ENCODE results near the gene CRTAC1. TPM values are rescaled to one million over a fixed set of nuclear protein-coding genes. Genes with fewer than 3 reads are reported as not detected.

The CRTAC1 gene
- polyA plus RNA-seq, 1 donor, result 24.7 TPM

DNA sequence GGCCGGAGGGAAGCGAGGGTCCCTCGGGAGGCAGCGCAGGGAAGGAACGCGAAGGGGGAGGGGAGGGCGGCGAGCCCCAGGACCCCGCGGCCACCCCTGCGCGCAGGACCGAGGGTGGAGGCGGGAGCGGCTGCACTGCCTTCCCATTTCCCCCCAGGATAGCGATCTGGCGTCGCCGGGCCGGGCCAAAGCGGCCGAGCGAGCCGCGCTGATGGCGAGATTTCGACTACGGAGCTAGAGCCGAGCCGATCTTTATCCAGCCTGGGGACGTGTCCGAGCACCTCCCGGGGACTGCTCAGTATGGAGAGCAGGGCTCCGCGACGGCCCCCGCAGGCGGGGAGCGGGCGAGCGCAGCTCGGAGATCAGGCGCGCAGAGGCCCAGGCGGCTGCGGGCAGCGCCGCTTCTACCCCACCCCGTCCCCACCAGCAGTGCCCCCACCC, 590 bp upstream of the CRTAC1 start:
- DNase-seq, result peak; percentile 15

DNA sequence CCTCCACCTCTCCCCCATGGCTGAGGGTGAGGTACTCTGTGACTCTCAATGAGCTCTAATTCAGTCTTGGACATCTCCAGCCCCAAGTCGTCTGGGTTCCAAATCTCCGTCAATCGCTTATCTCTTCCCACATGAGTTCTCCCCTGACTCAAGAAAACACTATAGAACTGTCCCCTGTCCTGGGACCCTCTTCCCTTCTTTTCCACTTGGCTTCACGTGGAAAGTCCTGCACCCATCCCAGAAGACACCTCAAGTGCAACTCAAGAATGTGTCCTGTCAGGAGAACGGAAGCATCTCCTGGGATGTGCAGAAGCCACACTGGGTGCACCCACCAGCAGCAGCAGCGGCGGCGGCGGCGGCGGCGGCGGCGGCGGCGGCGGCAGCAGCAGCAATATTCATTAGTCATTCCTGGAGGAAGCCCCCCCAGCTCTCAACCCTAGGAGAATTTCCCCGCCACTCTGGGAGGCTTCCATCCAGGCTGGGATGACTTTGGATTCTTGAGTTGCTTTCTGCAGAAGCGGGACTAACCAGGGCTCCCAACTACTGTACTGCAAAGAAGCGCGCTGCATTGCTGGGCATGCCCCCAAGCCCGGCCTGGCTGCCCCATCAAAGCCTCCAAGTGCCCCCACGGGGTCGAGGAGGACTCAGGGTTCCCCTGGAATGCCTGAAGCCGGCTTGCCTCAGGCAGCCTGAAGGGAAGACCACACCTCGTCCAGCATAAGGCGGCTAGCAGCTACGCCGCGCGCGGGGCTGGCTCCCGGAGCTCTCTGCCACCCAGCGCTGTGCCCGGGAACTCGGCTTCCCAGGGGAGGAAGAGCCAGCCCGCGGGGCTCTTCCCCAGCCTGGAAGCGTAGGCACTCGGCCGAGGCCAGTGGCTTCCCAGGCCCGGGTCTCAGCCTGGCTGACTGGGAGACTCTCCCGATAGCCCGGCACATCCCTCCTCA, 1.0 kb downstream of the CRTAC1 start:
- no peak for DNase-seq

DNA sequence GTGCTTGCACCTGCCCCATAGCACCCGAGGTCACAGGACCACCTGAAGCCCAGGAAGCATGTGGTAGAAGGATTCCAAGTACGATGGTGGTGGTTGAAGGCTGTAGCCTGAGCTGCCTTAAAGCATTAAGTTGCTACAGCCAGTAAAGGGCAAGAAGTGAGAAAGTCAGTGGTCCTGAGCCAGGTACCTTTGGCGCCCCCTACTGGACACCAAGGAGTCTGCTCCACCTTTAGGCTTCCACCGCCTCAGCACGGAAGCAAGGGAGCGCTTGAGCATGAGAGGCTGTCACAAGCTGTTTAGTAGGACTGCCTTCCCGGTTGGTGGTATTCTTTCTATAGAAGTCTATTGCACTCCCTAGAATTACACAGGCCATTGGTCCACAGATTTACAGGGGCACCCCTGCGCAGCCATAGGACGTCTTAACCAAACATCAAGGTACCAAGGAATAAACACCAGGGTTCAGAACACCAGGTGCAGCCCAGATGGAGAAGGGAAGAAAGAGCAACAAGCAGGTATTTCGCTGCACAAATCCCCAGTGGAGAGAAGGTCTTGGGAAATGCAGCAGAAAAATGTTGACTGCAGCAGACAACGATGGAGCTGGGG, 2.2 kb downstream of the CRTAC1 start:
- DNase-seq, result peak; percentile 61

DNA sequence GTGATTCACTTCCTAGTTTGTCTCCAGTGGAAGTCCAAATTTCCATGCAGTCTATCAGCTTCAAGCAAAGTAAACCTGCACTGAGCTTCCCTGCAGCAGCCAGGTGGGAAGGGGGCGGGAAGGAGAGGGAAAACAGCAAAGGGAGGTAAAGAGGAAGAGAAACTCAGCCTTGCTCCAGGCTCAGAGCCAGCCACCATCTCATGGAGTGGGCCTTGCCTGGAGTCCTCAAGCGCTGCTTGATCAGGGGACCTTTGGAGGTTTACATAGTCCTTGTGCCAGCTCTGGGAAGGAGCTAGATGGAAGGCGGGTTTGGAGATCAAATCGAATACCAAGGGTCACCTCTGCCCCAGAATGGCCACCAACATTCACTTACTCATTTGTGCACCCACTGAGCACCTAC, 7.4 kb downstream of the CRTAC1 start:
- no peak for DNase-seq

DNA sequence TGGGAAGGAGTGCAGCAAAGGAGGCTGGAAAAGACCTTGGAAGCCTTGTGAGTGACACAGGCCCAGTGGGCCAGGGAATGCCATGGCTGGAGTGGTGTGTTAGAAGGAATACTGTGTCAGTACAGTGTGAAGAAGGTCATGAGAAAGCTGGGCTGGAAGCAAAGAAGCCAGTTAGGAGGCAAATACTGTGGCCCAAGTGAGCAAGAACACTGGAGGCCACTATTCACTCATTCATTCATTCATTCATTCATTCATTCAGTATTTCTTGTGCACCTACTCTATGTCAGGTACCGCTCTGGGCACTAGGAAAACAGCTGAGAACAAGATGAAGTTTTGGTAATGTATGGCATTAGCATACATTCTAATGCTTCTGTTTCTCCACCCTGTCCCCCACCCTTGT, 9.6 kb downstream of the CRTAC1 start:
- DNase-seq, result no peak

DNA sequence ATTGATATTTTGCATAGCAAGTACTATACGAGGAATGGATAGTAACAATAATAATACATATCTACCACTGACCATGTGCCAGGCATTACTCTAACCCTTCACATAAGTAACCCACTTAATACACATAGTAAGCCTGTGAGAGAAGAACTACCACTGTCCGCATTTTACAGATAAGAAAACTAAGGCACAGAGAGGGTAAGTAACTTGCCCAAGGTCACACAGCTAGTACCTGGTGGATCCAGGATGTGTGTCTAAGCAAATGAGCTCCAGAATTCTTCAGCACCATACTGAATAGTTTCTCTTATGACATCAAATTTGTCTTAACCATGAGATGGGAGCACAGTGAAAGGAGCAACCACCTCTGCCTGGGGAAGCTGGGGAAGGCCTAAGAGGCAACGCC, 10.2 kb downstream of the CRTAC1 start:
- DNase-seq, result no peak

DNA sequence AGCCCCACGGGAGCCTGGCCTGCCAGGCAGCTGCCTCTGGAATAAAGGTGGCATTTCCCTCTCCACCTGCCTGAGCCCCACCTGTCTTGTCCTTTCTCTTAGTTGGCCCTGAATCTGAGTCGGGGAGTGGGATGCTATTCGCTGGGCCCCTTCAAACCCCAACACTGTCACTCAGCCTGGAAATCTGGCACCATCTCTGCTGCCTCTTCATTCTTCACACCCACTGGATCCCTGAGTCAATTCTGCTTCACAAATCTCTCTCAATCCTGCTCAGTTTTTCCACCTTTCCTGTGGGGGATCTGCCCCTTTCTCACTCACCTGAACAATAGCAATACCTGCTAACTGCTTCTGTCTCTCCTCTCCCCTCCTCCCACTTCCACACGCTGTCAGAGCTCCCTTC, 10.6 kb downstream of the CRTAC1 start:
- no peak for DNase-seq

DNA sequence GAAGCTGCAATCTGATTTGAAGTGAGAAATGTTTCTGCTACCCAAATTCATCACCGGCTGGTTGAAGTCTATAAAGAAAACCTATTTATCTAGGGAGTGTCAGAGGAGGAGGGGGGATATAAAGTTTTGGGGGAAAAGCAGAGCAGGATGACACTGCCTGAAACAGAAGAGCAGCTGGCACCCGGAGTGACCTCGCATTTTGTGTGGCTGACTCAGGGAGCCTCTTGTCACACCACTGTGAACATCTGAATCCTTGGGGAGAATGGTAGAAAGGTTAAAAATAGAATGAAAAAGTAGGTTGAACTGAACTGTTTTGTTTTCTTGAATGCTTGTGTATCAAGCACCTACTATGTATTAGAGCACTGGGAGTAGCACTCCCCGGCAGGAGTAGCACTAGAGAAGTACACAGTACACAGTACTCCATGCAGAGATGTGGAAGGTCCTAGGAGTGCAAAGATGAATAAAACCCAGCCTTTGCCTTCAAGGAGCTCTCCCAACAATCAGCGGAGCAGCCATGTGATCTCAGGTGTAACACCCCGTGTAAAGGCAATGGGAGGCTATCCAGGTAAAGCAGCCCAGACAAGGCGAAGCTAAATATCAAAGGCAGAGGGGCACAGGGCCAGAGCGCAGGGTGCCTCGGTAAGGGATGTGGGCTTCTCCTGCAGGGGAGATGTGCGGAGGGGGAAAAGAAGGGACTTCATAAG, 13.5 kb downstream of the CRTAC1 start:
- no peak for DNase-seq

DNA sequence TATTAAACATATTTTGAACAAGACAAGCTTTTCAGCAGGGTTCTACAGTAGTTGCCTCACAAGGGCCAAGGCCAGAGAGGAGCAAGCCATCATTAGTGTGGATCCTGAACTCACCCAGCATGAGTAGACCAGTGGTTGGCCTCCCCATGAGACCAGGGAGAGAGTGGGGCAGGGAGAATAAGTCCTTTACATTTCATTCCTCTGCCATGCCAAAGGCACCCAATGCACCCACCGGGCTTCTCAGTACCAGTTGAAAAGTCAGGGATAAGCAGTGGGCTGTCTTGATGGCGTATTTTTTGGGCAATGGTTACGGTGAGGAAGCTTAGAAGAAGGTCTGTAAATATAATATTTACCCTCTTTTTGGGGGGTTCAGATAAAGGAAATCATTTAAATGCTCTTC, 16.6 kb downstream of the CRTAC1 start:
- DNase-seq, result no peak

DNA sequence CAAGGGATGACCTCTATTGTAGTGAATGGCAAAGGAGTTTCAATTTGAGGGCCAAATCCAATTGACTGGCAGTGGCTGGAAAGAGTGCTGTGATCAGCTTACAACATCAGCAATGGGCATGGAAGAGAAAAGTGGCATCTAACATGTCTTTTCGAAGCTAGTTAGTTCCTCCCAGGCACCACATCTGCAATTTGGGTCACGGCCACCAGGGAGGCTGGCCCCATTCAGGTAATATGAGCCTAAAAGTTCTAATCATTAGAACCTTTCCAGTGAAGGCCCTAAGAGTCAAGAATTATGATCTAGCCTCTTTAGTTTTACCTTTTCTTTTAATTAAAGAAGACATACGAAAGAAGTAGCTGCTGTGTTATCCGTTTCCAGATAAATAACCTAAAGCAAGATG, 17.3 kb downstream of the CRTAC1 start:
- DNase-seq, result no peak

DNA sequence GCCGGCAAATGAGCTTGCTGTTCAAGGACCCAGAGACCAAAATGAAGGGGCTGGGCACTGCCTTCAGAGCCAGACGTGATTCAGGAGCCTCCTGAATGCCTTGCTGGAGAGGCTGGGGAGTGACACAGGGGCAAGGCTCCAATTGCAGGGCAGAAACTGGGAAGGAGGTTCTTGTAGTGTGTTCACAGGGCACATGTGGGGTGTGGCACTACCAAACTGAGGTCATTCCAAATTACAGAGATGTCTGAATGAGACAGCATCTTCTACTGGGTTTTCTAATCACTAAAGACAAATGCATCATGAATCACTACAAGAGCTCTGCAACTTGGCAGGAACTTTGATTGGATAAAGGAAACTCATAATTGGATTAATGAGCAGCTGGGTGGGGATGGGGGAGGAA, 17.8 kb downstream of the CRTAC1 start:
- no peak for DNase-seq

DNA sequence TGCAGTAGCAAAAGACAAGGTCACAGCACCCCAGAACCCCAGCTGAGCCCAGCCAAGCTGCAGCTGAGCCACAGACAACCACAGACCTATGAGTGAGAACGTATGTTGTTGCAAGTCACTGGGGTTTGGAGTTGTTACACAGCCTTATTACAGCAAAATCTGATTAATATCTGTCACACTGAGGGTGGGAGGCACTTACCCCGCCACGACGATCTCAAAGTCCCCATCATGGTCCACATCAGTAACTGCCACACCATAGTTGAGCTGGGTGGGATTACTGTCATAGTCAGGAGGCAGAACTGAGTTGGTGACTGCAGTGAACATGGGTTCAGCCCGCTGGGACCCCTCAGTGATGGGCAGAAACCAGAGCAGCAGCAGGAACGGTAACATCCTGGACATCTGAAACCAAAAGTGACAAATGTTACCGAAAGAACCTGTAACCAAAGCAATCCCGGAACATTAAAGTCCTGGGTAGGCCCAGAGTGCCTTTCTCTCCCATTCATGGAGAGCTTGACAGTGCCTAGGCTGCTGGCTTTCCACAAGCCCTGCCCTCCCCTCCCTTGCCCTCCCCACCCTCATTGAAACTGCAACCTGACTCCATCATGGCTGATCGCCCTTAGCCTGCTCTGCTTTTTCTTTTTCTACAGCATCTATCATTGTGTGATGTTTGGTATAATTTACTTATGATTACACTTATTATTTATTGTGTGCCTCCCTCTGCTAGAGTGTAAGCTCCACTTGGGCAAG, 19.3 kb downstream of the CRTAC1 start:
- DNase-seq, result no peak

DNA sequence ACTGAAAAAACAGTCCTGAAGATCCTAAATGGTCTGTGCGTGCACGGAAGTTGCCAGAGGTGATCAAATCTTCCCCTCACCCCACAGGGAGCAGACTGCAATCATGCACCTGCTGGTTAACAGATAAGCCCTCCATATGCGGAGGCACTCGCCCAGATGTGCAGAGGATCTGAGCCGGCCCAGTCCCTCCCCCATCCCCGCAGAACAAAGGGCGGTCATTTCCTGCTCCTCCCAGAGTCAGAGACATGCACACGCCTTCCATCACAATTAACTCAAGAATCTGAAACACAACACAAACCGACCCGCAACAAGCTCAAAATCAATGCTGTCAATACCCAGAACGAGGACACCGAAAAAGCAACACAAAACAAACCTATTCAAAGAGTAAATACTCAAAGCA, 24.2 kb downstream of the CRTAC1 start:
- no peak for DNase-seq

DNA sequence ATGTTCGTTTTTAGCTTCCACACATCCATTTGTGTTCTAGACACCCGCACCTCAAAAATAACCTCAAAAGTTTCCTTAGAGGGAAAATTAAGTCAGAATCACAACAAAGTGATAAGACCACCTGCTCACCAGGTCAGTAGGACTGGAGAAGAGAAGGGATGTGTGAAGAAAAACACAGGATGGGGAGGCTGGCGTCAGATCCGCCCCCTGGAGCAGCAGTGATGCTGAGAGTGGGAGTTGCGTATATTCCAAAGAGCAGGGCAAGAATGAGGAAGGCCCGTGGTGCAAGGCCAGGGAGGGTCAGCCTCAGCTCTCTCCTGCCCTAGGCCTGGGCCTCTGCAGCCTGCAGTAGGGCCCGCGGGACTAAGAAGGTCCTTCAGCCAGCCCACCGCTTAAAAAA, 28.7 kb downstream of the CRTAC1 start:
- DNase-seq, result no peak

DNA sequence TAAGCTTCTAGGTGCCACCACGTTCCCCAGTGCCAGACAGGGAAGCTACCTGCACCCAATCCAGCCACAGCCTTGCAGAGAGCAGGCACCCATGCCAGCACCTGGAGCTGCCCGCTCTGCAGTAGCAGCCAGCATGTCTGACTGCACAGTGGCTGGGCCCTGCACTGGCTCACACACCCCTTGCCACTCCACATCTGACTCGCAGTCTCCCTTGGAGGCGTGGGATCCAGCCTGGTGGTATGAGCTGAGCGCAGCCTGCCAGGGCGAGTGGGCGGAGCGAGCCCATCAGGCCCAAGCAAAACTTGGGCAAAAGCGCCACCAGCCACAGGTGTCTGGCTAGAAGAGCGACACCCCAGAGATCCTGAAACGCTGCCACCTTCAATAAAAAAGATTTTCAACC, 30.1 kb downstream of the CRTAC1 start:
- DNase-seq, result no peak

DNA sequence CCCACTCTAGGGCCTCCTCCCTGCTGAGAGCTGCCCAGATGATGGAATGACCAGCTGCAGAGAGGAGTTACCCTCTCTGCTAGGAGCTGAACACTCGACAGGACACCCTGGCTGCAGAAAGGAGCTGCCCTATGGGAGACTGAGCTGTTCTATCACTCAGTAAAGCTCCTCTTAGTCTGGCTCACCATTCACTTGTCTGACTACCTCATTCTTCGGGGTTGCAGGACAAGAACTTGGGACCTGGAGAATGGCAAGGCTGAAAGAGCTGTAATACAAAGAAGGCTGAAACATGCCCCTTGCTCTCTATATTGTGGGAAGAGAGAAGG, 30.5 kb downstream of the CRTAC1 start:
- no peak for DNase-seq

DNA sequence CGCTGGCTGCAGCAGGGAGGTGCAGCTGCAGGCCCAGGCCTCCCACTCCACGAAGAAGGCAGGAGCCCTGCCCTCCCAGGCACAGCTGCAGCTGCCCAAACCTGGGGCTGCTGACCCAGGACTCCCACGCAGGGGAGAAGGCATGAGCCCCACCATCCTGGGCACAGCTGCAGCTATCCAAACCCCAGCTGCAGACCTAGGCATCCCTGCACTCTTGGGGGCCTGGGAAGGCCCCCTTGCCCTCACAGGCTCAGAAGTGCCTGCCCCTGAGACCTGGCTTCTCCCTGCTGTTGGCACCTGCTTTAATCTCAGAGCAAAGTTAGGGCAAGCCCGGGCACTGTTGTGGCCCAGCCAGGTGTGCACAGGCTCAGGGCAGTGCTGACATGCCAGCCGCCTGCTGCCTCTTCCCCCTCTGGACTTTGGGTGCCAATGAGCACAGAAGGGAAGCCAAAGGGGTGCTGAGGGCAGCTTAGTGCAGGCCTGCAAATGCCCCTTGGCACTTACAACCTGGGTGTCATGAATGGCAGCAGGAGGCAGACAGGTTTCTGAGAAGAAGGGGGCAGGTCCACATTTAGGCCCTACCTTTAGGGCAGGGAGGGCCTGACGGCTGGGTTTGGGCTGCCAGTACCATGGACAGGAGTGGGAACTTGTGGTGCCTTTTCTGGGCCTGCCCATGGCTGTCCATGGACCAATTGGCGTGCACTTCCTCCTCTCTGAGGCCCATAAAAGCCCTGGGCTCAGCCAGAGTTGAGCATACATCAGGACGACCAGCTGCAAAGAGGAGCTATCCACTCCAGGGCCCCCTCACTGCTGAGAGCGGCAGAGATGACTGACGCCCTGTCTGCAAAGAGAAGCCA, 31.1 kb downstream of the CRTAC1 start:
- no peak for DNase-seq

DNA sequence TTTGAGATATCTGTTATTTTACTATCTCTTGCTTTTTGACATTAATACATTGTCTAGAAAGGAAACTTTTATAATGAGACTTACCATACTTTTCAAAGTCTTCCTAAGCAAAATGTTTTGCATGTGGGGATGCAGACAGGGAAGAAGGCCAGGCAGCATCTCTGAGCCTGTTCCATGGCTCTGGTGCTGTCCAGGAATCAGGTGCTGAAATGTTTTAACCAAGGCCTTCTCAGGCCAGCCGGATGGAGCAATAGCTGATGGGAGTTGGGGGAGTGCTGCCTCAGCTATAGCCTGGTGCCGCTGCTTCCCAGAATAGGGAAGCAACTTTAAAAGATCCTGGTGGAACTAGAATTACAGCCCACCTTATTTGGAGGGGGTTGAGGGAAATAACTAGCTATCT, 38.5 kb downstream of the CRTAC1 start:
- peak; percentile 69 for DNase-seq

DNA sequence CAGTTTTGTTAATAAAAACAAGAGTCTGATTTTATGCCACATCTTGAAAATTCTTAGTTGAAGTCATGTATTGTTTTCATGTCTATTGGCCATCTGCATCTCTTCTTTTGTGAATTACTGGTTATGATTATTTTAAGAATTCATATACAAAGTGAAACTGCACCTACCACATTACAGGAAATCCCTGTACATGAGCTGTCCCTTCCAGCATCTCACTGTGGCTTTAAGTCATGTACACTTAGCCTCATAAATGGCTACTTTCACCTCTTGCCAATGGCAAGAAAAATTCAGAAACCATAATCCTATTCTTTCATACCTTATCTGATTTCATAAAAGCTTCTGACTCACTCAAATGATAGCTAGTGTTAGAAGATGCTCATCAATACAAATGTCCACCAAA, 48.6 kb downstream of the CRTAC1 start:
- DNase-seq, result no peak

DNA sequence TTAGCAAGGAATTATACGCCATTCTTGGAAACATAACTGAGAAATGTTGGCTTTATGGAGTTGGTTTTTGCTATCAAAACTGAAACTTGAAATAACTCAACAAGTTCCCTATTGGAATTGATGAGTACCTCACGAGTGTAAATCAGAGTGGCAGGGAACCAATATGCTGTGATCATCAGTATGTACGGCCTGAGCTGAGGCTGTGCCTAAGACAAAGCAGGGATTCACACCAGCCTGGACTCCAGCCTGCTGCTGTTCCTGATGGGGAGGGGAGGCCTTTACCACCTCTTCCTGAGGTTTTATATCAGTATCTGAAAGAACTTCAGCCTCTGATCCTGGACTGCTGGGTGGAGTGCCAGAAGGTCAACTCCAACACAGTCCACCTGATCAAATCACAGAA, 52.7 kb downstream of the CRTAC1 start:
- DNase-seq, result no peak

DNA sequence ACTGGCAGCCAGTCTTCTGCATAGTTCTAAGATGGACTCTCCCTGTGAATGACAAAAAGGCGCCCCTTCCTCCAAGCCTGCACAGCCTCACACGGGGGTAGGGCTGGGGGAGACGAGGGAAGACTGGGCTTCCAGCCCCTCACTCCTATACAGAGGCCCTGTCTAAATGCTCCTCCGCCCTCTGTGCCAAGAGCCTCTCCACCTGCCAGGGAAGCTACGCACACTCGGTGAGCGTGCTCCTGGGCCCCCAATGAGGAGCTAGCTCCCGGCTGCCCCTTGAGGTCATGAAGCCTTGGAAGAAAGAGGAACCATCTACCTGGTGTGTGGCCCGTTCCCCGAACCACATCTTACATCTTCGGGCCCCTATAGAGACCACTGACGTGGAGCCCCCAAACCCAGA, 54.8 kb downstream of the CRTAC1 start:
- no peak for DNase-seq
